Activated naive CD4-positive, alpha-beta T cell treated with anti-CD3 and anti-CD28 coated beads, Interleukin-2, amount 10 ng/mL, durations not matched to agents 5 hours and 36 hours (primary cell): ENCODE results near the gene ZNHIT3. TPM values are rescaled to one million over a fixed set of nuclear protein-coding genes. Genes with fewer than 3 reads are reported as not detected.

ENCODE experiments used
- total RNA-seq, 2 experiments: library from RNA; stranded (reverse); gene quantifications; one replicate each; pipeline ENCODE4 v1.2.3, GENCODE V29; 2021

Gene ZNHIT3
- total RNA-seq = 10 to 100 TPM; 45.3 to 46.4 TPM

DNA sequence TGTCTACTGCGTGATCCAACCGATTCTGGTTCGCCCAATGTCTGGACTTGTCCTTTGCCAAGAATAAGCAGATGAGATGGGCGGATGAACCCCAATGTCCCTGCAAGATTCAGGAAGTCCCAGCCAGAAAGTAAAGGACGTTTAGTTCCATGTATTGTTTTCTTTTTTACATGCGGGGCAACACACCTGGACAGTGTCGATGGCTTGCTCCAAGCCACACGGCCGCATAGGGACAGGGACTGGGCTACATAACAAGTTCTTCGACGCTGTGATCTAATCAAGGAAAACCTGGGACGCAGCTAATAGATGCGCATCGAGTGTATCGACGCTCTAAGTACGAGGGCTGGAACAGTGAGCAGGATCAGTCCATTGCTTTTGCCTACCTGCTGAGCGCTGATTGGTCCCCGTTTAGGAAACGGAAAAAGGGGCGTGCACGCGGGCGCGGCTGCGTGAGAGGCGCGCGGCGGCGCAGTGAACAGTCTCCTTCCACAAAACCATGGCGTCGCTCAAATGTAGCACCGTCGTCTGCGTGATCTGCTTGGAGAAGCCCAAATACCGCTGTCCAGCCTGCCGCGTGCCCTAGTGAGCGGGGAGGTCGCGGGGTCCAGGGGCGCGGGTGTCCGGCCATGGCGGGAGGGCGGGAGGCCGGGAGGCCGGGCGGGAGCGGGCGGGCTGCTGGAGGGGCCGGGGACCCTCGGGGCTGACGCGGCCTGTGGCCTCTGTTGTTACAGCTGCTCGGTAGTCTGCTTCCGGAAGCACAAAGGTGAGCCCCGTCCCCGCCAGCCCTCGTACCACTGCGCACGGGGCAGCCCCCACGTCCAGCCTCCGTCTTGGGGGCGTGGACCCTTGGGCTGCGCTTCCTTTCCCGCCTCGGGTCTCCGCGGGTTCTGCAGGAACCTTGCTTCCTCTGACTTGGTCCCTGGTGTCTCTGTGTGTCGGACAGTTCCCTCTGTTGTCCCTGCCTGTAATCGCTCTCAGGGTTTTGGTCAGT is at the start of gene ZNHIT3:
TSS of gene ZNHIT3 (plus strand) at position 478 of the 991 bp plus-strand sequence. CDS start at position 497, 19 bp downstream.

GRCh38 chr17:36534840-36535668 is 48.6 kb downstream of the ZNHIT3 start, which contains the start of the genes MYO19 and PIGW:
MYO19 (minus strand) TSS chr17:36534868; CDS start chr17:36532538, 2,330 bp downstream.
PIGW (plus strand) TSS chr17:36534987; CDS start chr17:36537102, 2,115 bp downstream.

GRCh38 chr17:36544307-36545076 is 58.0 kb downstream of the ZNHIT3 start, which contains the start of gene GGNBP2:
GGNBP2 (plus strand) TSS chr17:36544919; CDS start chr17:36545725, 806 bp downstream.

Other genes starting within 250 kb of the ZNHIT3 start
- gene TBC1D3I, start 222.1 kb upstream of the ZNHIT3 start, total RNA-seq = under 1 TPM; 0.17 to 0.18 TPM
- gene TBC1D3G, start 162.8 kb upstream of the ZNHIT3 start, total RNA-seq = not detected
- under 1 TPM in 1 of 2 experiments, not detected in 1; 0.30 TPM for gene TBC1D3H, start 98.2 kb upstream of the ZNHIT3 start, total RNA-seq
- 10 to 100 TPM; 90.3 to 95.4 TPM for gene MYO19, start 48.2 kb downstream of the ZNHIT3 start, total RNA-seq
- 10 to 100 TPM; 10.4 to 10.8 TPM for gene PIGW, start 48.3 kb downstream of the ZNHIT3 start, total RNA-seq
- gene GGNBP2, start 58.2 kb downstream of the ZNHIT3 start, total RNA-seq = 100 to 1,000 TPM; 104 to 108 TPM
- gene DHRS11, start 105.2 kb downstream of the ZNHIT3 start, total RNA-seq = 1 to 10 TPM; 3.3 to 3.8 TPM
- 1 to 10 TPM; 9.2 to 9.4 TPM for gene MRM1, start 114.9 kb downstream of the ZNHIT3 start, total RNA-seq